Gastrocnemius medialis (tissue), 4 donors: Measurements from ENCODE around the gene UCKL1.

Source experiments
- CTCF ChIP-seq, 5 experiments: fragments of 450-650 bp in 3 of 5; fragments of 200-600 bp in 2 of 5; sonication (generic) in 2 of 5; IDR thresholded peaks in 4 of 5; conservative IDR thresholded peaks in 1 of 5; 1 replicate in 4 of 5; 2 replicates in 1 of 5; pipeline ENCODE4 v1.5.1; 2016 to 2019; ENCODE audit warnings: antibody characterized with exemption in 5 of 5, mild to moderate bottlenecking in 3 of 5, moderate library complexity in 3 of 5
- POLR2A ChIP-seq, 2 donors: fragments of 450-650 bp; IDR thresholded peaks; one replicate each; pipeline ENCODE4 v1.6.1; 2017; ENCODE audit warnings: antibody characterized with exemption in 2 of 2, mild to moderate bottlenecking in 2 of 2, moderate library complexity in 2 of 2

- TF ChIP-seq CTCF (IDR thresholded peaks at IDR 0.05 in 4 of 5, conservative IDR thresholded peaks at IDR 0.05 in 1 of 5) (no peak), POLR2A (IDR thresholded peaks at IDR 0.05) (no peak)
Observed at GRCh38 chr20:63891061-63892002, 64.9 kb downstream of the UCKL1 start.
